ENCODE data around the gene IQSEC3.
A peak's percentile ranks its signal among the peaks of the same experiment; 100 is the strongest.

The IQSEC3 gene

GRCh38 chr12:138898-139534, 72.4 kb downstream of the IQSEC3 start:
- DNase-seq (ENCODE audit: low spot score) = no peak

DNA sequence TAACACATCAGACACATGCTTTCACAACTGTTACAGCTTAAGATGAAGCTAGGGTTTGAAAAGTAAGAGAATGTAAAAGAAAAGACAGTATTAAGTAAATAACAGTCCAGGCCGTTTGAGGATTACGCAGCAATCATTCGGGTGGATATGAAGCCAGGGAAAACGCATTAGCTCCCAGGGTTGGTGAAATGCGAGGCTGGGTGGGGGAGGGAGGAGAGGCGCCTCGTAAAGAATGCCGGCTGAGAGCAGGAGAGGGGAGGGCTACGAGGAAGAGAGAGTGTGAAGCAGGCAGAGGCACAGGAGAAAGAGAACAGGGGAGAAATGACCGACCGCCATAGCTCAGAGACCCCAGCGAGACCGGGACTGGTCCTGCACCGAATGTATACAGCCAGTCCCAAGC, 73.0 kb downstream of the IQSEC3 start:
- no peak for DNase-seq (ENCODE audit: low spot score)

- DNase-seq (ENCODE audit: low spot score) = no peak
Measured at GRCh38 chr12:140162-140561, 73.6 kb downstream of the IQSEC3 start.

DNA sequence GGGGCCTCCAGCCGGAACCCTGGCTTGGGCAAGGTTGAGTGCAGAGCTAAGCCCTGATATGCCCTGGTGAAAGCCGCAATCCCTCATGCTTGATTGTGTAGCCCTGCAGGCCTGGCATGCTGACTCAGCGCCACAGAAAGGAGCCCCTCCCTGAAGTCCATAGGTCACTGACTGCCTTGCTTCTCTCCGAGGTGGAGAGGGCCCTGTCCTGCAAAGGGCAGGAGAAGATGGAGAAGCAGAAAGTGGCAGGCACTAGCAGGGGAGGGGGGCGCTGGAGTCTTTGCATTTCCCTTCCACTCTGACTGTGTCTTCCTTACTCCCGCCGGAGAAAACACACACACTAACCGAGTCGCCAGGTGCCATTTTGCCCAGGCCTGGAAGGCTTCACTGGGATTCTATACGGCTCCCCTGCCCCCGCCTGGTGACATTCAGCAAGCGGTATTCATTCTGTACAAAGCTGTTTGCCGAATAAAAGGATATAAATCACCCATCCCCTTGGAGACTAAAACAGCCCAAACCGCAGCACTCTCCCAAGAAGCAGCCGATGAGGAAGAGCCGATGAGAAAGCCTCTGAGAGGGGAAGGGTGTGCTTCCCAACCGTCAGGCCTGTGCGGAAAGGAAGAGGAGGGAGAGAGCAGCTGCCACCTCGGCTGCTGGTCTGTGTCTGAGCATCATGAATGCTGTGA, 77.5 kb downstream of the IQSEC3 start:
- DNase-seq (ENCODE audit: low spot score) = no peak

- DNase-seq (ENCODE audit: low spot score) = no peak
Measured at GRCh38 chr12:144650-145284, 78.2 kb downstream of the IQSEC3 start.

GRCh38 chr12:145369-145960, 78.9 kb downstream of the IQSEC3 start:
- DNase-seq (ENCODE audit: low spot score) = no peak

DNA sequence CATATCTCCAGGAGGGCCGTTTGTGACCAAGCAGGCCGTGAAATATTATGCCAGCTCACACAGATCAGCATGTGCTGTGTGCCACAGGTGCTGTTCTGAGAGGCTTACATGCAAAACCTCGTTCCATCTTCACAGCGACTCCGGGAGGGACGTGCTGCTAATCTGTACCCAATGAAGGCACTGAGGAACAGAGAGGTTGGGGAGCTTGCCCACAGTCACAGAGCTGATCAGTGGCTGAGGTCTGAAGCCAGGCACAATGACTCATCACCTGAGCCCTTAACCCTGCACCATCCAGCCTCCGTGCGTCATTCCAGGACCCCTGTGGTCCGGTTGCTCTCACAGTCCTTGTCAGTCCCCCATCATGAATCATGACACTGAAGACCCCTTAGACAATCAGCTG, 80.7 kb downstream of the IQSEC3 start:
- no peak for DNase-seq (ENCODE audit: low spot score)

GRCh38 chr12:148676-149416, 82.3 kb downstream of the IQSEC3 start:
- DNase-seq (ENCODE audit: low spot score) = no peak

DNA sequence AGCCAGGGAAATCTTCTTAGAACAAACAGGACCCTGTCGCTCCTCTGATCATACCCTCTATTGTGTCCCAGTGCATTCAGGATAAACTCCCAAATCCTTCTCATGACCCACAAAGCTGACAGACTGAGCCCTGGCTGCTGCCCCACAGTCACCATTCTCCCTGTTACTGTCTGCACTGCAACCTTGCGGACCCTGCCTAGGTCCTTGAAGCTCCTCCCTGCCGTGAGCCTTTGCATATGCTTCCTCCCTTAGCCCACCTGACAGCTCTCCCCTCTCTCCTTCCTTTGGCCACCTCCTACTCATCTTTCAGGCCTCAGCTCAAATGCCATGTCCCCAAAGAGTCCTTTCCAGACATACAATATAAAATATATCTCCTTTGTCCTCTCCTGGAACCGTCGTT, 85.0 kb downstream of the IQSEC3 start:
- no peak for DNase-seq (ENCODE audit: low spot score)

DNA sequence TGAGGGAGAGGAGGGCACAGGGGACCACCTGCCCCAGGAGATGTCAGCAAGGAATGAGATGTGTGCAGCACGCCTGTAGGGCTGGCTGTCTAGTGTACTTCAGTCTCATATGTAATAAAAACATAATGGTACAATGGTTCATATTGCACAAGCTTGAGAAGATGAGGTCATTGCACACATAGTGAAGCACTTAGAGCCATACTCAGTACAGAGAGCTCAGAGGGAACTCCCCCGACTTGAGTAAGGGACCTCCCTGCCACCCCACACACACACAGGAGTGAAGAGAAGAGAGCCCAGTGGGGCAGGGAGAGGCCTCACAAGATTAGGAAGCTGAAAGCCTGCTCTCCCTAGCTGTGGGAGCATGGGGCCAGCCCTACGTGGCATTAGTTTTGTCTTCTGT, 85.9 kb downstream of the IQSEC3 start:
- DNase-seq (ENCODE audit: low spot score) = no peak

DNA sequence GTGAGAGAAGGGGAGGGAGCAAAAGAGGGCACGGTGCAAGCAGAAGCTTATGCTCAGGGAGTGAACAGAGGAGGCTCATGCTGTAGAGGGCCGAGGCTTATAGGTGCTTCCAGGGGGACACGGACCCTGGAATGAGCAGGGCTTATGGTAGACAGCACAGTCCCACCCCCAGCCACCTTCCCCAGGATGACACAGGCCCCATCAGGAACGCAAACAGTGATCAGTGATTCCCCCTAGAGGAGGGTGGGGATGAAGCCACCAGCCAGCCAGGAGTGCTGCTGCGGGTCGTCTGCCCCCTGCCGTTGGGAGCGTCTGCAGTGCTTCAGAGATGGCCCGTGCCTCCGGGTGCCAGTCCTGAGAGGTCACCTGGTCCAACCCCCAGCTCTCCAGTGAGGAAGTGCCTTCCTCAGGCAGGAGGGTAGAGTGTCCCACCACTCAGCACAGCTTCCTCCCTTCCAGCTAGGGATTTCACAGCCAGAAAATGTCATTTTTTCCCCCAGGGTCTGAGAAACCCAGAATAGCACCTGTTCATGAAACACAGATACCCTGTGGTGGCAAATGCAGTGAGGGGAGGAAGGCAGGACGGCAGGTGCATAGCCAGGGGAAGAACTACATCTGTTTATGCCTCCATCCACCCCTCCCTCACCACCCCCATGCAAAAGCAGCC, 86.6 kb downstream of the IQSEC3 start:
- DNase-seq (ENCODE audit: low spot score) = peak; percentile 58

DNA sequence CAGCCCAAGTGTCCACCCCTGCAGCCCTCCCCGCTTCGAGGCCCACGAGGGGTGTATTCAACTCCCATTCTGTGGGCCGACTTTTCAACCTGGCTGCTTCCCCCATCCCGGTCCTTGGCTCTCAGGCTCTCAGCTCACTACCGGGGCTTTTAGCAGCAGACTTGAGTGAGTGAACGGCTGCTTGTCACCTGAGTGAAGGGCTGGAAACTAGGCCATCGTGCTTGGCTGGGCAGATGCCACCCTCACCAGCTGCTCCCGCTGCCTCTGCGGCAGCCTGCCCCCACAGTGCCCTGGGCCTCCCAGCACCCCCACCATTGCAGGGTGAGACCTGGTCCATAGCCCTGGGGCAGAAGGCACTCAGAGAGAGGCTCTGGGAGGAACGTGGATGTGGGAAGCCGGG, 87.5 kb downstream of the IQSEC3 start:
- no peak for DNase-seq (ENCODE audit: low spot score)

GRCh38 chr12:155006-155405, 88.4 kb downstream of the IQSEC3 start:
- DNase-seq (ENCODE audit: low spot score) = no peak

- DNase-seq (ENCODE audit: low spot score) = no peak
Measured at GRCh38 chr12:155646-156045, 89.1 kb downstream of the IQSEC3 start.

DNA sequence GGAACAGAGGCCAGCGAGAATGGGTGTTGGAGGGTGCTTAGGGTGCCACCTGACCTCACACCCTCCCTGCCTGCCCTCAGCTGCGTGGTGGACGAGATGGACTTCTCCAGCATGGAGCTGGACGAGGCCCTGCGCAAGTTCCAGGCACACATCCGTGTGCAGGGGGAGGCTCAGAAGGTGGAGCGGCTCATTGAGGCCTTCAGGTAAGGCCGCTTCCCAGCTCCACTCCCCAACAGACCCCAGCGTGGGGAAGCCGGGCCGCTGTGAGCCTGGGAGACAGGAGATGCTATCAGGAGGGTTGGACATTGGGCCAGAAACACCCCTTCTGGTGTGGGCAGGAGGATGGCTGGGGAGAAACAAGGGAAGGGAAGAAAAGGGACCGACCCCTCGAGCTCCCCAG, 90.4 kb downstream of the IQSEC3 start:
- DNase-seq (ENCODE audit: low spot score) = no peak

GRCh38 chr12:157644-158043, 91.1 kb downstream of the IQSEC3 start:
- DNase-seq (ENCODE audit: low spot score) = no peak

GRCh38 chr12:159156-159782, 92.7 kb downstream of the IQSEC3 start:
- DNase-seq (ENCODE audit: low spot score) = no peak

DNA sequence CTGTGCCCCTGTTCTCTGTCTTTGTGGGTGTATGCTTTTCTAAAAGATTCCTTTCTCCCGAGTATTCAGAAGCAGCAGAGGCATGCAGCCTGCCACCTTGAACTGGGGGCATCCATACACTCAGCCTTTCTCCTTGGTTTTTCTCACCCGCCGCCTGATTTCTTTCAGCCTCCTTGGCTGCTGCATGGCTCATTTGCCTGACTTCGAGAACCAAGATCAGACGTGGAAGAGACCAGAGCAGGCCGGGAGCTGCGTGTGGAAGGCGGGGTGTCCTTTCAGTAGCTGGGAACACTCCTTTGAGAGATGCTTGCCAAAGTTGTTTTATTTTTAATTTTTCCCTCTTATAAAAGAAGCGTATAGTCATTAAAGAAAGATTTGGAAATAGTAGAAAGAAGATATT, 94.3 kb downstream of the IQSEC3 start:
- no peak for DNase-seq (ENCODE audit: low spot score)

DNA sequence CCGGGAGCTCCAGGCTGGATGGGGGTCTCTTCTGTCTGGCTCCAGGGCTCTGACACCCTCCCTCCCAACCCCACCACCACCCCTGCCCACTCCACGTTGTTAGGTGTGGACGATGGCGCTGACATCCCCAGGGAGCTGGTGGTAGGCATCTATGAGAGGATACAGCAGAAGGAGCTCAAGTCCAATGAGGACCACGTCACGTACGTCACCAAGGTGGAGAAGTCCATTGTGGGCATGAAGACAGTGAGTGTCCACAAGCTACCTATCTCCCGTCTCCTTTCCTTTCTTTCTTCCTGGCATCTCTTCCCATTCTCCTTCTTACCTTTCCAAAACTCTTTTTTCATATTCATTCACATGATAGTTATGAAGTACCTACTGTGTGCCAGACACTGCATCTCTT, 95.3 kb downstream of the IQSEC3 start:
- no peak for DNase-seq (ENCODE audit: low spot score)

GRCh38 chr12:162467-163307, 96.1 kb downstream of the IQSEC3 start:
- DNase-seq (ENCODE audit: low spot score) = no peak
